K562 (cell line): ENCODE results near the gene ROR2. TPM values are rescaled to one million over a fixed set of nuclear protein-coding genes. Genes with fewer than 3 reads are reported as not detected.

Experiments
- ATAC-seq: fragments of 200-7000 bp; cut with Tn5 transposase; 3 replicates; pipeline ENCODE4 v1.9.1; 2020; ENCODE audit warnings: moderate library complexity
- BruUV-seq: library from RNA; stranded (reverse); fragments of 400-500 nt; replicated peaks from 2 replicates; lab custom pipeline; 2021; lab: Mats Ljungman, UMichigan
- CTCF ChIA-PET: fragments of 300-600 bp; formaldehyde crosslinking; extraction: SDS; loops from one replicate; lab custom pipeline; 2021; ENCODE audit warnings: low intra/inter-chr PET ratio; lab: Yijun Ruan, JAX
- POLR2A ChIA-PET: fragments of 300-600, 350-650 bp; sonication (Branson Sonifier 250); formaldehyde crosslinking; extraction: SDS; loops from one replicate; lab custom pipeline; 2021; ENCODE audit warnings: antibody characterized with exemption, inconsistent platforms; lab: Yijun Ruan, JAX
- DNase-seq, 4 experiments: peaks; one replicate each; pipeline versions ENCODE4 v3.0.0 to v3.0.0-alpha.2; 2011 to 2018; ENCODE audit warnings: low spot score in 3 of 4, mixed read lengths in 3 of 4; ENCODE audit errors: extremely low read depth in 1 of 4
- FAIRE-seq: peaks from 2 replicates; lab custom pipeline; 2011; peaks lifted over from hg19 to GRCh38; lab: Jason Lieb, UNC
- H2AFZ ChIP-seq: 2 replicates; pipeline ENCODE4 v1.6.0; 2011; ENCODE audit warnings: low read depth, low read length, control low read depth, inconsistent platforms
- H3K27ac ChIP-seq: fragments of 200-600 bp; 3 replicates; pipeline ENCODE4 v1.8.0; 2011; ENCODE audit warnings: low read depth, mild to moderate bottlenecking, control low read depth, inconsistent platforms, low read length, moderate library complexity, mixed read lengths; ENCODE audit errors: extremely low read depth
- H3K27me3 ChIP-seq, 2 experiments: fragments of 300-600 bp in 1 of 2; 2 replicates in 1 of 2; 3 replicates in 1 of 2; pipeline versions ENCODE4 v1.6.0 to v1.8.0; 2011; ENCODE audit warnings: inconsistent platforms in 2 of 2, low read length in 2 of 2, mild to moderate bottlenecking in 1 of 2, mixed read lengths in 1 of 2, moderate library complexity in 1 of 2; ENCODE audit not compliant: control insufficient read depth in 2 of 2, insufficient read depth in 2 of 2
- H3K36me3 ChIP-seq: fragments of 300-600 bp; 3 replicates; pipeline ENCODE4 v1.8.0; 2011; ENCODE audit warnings: mild to moderate bottlenecking, low read length, inconsistent platforms; ENCODE audit not compliant: control insufficient read depth, insufficient read depth
- H3K4me1 ChIP-seq, 2 experiments: fragments of 200-600 bp in 1 of 2; replicated peaks in 1 of 2; 2 replicates in 1 of 2; 3 replicates in 1 of 2; pipeline versions ENCODE4 v1.5.1 to v1.8.0; 2011; ENCODE audit warnings: inconsistent platforms in 2 of 2, low read length in 2 of 2, mild to moderate bottlenecking in 1 of 2, mixed read lengths in 1 of 2, moderate library complexity in 1 of 2; ENCODE audit not compliant: control insufficient read depth in 2 of 2, insufficient read depth in 2 of 2
- H3K4me2 ChIP-seq: 2 replicates; pipeline ENCODE4 v1.6.1; 2011; ENCODE audit warnings: low read length, control low read depth, inconsistent platforms, mixed read lengths; ENCODE audit not compliant: insufficient read depth
- H3K4me3 ChIP-seq: fragments of 200-600 bp; sonication (generic), shearing (Covaris generic); 2 replicates; pipeline ENCODE4 v1.5.1; 2016; ENCODE audit warnings: control low read depth, inconsistent platforms
- H3K79me2 ChIP-seq: fragments of 200-600 bp; 3 replicates; pipeline ENCODE4 v1.8.0; 2011; ENCODE audit warnings: low read length, inconsistent platforms; ENCODE audit not compliant: control insufficient read depth, insufficient read depth
- H3K9ac ChIP-seq, 2 experiments: 2 replicates each; pipeline versions ENCODE4 v1.6.0 to v1.6.1; 2011; ENCODE audit warnings: low read depth in 2 of 2, low read length in 2 of 2, control low read depth in 1 of 2, inconsistent platforms in 1 of 2, mild to moderate bottlenecking in 1 of 2, mixed read lengths in 1 of 2; ENCODE audit not compliant: insufficient read depth in 1 of 2
- H3K9me1 ChIP-seq: one replicate; pipeline ENCODE4 v1.6.0; 2011; ENCODE audit warnings: inconsistent platforms, mild to moderate bottlenecking, low read length, moderate library complexity; ENCODE audit not compliant: control insufficient read depth, insufficient read depth
- H3K9me3 ChIP-seq: replicated peaks from 2 replicates; pipeline ENCODE4 v1.5.1; 2011; ENCODE audit warnings: low read depth, low read length, inconsistent platforms; ENCODE audit not compliant: control insufficient read depth, insufficient read depth
- H4K20me1 ChIP-seq: replicated peaks from 2 replicates; pipeline ENCODE4 v1.6.1; 2011; ENCODE audit warnings: low read length, inconsistent platforms, mixed read lengths; ENCODE audit not compliant: control insufficient read depth, insufficient read depth
- CBX5 ChIP-seq: IDR thresholded peaks from 2 replicates; pipeline ENCODE4 v1.6.1; 2014; ENCODE audit warnings: low read depth, borderline replicate concordance
- PRPF4 ChIP-seq: fragments of 200-400 bp; formaldehyde crosslinking; IDR thresholded peaks from one replicate; pipeline ENCODE4 v1.6.1; 2017; ENCODE audit warnings: low read length, low read depth, mild to moderate bottlenecking; ENCODE audit not compliant: insufficient read depth, poor library complexity, severe bottlenecking
- RAD21 ChIP-seq, 2 experiments: fragments of 250-450 bp in 1 of 2; fragments of 450-650 bp in 1 of 2; sonication (Bioruptor Pico) in 1 of 2; formaldehyde crosslinking in 1 of 2; IDR thresholded peaks in 1 of 2; conservative IDR thresholded peaks in 1 of 2; 2 replicates each; pipeline versions ENCODE4 v1.4.0 to v1.8.0; 2020 to 2022; ENCODE audit warnings: mild to moderate bottlenecking in 2 of 2, moderate library complexity in 1 of 2
- SAFB ChIP-seq: fragments of 200-400 bp; formaldehyde crosslinking; IDR thresholded peaks from 2 replicates; pipeline ENCODE4 v1.6.1; 2017; ENCODE audit warnings: low read depth, low read length, borderline replicate concordance
- SOX6 ChIP-seq: fragments of 450-650 bp; IDR thresholded peaks from 2 replicates; pipeline ENCODE4 v1.6.1; 2014; ENCODE audit warnings: mild to moderate bottlenecking
- ZNF217 ChIP-seq: sonication (generic); formaldehyde crosslinking; IDR thresholded peaks from 2 replicates; pipeline ENCODE4 v1.8.0; 2022; ENCODE audit warnings: mild to moderate bottlenecking, missing genetic modification reagents
- WGBS: fragments of 100-300 bp; shearing (Covaris generic); methylation state at CpG from one replicate; pipeline ENCODE4 v1.1.6; 2016; ENCODE audit warnings: low coverage, mixed read lengths; ENCODE audit not compliant: insufficient coverage; ENCODE audit errors: missing lambda C conversion rate; 5-methylcytosine and 5-hydroxymethylcytosine counted together
- in situ Hi-C: fragments of 300-500 bp; cut with MboI; formaldehyde crosslinking; loops from 4 replicates; pipeline ENCODE4 v1.15.0; 2018; ENCODE audit warnings: inconsistent platforms, mixed read lengths
- intact Hi-C: fragments of 100-400 bp; cut with micrococcal nuclease; formaldehyde crosslinking; loops from 2 replicates; pipeline ENCODE4 v1.14.2; 2022
- polyA plus RNA-seq, 8 experiments: library from polyadenylated mRNA; depleted of rRNA in 4 of 8; stranded (reverse) in 5 of 8; unstranded in 3 of 8; fragments of >200 nt; fragmentation: Nextera tagmentation in 2 of 8; fragmentation: Illumina TruSeq in 1 of 8; extraction: Ambion mirVana in 2 of 8; extraction: Trizol in 1 of 8; gene quantifications; 2 replicates each; pipeline versions ENCODE4 v1.2.1 to v1.2.3, GENCODE V29; 2011 to 2014; ENCODE audit warnings: inconsistent platforms in 1 of 8, missing spikeins in 1 of 8
- total RNA-seq, 7 experiments: library from RNA; depleted of rRNA in 6 of 7; stranded (reverse); fragments of >200 nt in 6 of 7; fragmentation: Illumina TruSeq in 2 of 7; extraction: Trizol in 2 of 7; gene quantifications; 2 replicates each; pipeline versions ENCODE4 v1.2.1 to v1.2.3, GENCODE V29; 2011 to 2021; ENCODE audit warnings: low replicate concordance in 1 of 7

The ROR2 gene
- total and polyA plus RNA-seq, 9 of the 15 experiments (the other 6 are each of a cell fraction or from before 2014, with no cell fraction given), result 5.6 to 33.8 (median 15.3) TPM

DNA sequence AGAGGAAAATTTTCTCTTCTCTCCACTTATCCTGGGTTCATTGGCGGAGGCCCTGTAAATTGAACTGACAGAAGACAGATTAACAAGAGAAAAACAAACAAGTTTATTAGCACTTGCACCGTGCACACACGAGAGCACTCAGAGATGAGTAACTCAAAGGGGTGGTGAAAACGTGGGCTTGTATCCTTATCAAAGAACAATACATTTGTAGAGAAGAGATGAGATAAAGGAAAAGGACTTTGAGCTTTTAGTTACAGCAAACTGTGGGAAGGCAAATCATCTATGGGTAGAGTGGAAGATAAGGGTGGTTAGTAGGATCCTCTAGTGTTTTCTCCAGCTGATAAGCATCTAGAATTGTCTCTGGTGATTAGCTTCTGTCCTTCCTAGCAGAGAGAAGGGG lies 44.4 kb upstream of the ROR2 start:
- Histone ChIP-seq H3K27ac (no peak overlapping the region), H3K4me1 (no peaks in the 10 kb centered on the region; a peak in 2 of 5 replicates), H3K4me3 (no peak overlapping the region), H3K79me2 (no peaks in the 10 kb centered on the region), H4K20me1 (no peaks in the 10 kb centered on the region), H3K4me2 (no peak overlapping the region), H3K9me1 (no peaks in the 10 kb centered on the region), H3K9me3 (no peaks in the 10 kb centered on the region), H3K9ac (no peak overlapping the region), H2AFZ (no peak overlapping the region), H3K27me3 (peaks cover 21 to 27% of the 10 kb centered on the region in 2 experiments; a peak in 4 of 5 replicates), H3K36me3 (no peaks in the 10 kb centered on the region)
- TF ChIP-seq PRPF4, result no peak
- TF ChIP-seq SAFB, result no peak
- no peak for TF ChIP-seq CBX5
- no peak for TF ChIP-seq ZNF217 (CRISPR knock-in tag)
- TF ChIP-seq RAD21 (CRISPR knock-in tag; conservative IDR thresholded peaks at IDR 0.05 in 1 of 2, IDR thresholded peaks at IDR 0.05 in 1 of 2), result no peak
- 0 out of 2 replicates have a peak, but pooled peaks have one; percentile 43 for TF ChIP-seq SOX6
- ATAC-seq, result no peak
- no TSS peak for BruUV-seq
- FAIRE-seq, result no peak
- intact Hi-C loops (no loop called here), in situ Hi-C loops (loop anchor here (25.0 kb wide), 1 partner anchor 1082 kb away; no protein-coding TSS in a partner anchor)
- DNase-seq, result no peak
- 4% methylated on average over 4 of the region's 4 CpGs for WGBS
- ChIA-PET POLR2A (interaction anchor here (1.0 kb wide), 1 partner anchor 10 kb away, joined by 3 read pairs; no protein-coding TSS in a partner anchor), CTCF (no interaction called here)
